Measurements from ENCODE around the gene C11orf54. TPM values are rescaled to one million over a fixed set of nuclear protein-coding genes. Genes with fewer than 3 reads are reported as not detected.

Gene C11orf54
- 26.4 and 29.6 TPM in 2 replicates for total RNA-seq (2014; rRNA removed; shearing (Covaris generic))
- 12.3 and 17.4 TPM in 2 replicates for polyA plus RNA-seq (2014; cell fraction: nucleus; rRNA removed)

DNA sequence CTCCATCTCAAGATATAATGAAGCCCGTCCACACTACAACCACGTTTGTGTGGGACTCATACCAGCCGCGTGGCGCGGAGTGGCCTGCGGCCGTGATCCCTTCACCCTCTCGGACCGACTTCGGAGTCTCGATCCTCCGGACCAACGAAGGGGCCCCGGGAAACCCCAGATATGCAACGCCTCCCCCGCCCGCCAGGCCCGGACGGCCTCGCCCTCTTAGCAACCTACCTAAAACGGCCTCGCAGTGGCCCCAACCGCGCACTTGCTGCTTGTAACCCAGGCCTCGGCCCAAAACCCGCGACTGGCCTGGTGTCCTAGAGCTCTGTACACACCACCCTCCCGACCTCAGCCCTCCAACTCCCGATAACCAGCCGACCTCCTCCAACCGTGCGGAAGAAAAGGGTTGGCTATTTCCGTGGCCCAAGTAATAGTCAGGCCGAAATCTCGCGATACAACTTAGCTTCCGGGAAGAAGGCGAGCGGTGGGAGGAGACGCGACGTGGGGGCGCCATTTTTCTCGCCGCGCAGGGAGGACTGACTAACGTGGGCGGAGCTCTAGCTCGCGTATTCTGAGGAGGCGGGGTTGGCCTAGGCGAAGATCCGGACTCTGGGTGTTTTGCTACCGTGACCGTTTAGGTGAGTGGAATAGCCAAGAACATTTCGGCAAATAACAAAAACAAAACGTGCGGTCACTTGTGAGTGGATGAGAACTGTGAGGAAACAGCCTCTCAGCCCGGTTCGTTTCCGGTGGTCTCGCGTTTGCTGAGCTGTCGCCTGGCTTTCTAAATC, at the start of gene C11orf54, which contains the start of gene TAF1D:
C11orf54 (plus strand) TSS at position 579 of the 788 bp plus-strand sequence. CDS start 5,722 bp downstream, outside the sequence.
TAF1D (minus strand) TSS at position 402 of the 788 bp plus-strand sequence. CDS start 2,191 bp downstream, outside the sequence.
- DNase-seq (ENCODE audit: extremely low read depth, low read depth): peak; percentile 97

GRCh38 chr11:93694109-93694508, 47.4 kb upstream of the C11orf54 start:
- DNase-seq (ENCODE audit: extremely low read depth, low read depth): no peak

DNA sequence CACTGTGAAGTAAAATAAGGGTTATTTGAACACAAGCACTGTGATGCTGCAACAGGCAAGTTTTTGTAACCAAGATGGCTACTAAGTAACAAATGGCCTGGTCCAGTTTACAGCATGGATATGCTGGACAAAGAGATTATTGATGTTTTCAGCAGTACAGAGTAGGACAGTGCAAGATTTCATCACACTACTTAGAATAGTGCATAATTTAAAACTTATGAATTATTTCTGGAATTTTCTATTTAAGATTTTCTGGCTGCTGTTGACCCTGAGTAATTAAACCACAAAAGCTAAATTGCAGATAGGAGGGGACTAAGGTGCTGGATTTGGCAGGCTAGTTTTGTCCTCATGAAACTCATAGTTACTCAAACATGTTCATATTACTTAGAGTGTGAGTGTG, 46.9 kb upstream of the C11orf54 start:
- no peak for DNase-seq (ENCODE audit: extremely low read depth, low read depth)

GRCh38 chr11:93697611-93698010, 43.9 kb upstream of the C11orf54 start:
- DNase-seq (ENCODE audit: extremely low read depth, low read depth): no peak

DNA sequence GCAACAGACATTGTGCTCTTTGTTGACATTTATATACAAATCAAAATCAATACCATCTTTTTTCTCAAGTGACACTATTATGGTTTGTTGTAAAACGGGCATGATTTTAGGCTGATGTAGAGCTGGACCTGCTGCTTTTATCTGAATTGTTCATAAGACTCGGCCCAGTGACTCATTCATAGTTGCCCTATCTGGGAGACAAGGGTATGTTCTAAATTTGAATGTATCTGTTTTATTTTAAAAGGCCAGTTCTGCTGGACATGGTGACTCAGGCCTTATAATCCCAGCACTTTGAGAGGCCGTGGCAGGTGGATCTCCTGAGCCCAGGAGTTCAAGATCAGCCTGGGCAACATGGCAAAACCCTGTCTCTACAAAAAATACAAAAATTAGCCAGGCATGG, 40.6 kb upstream of the C11orf54 start:
- DNase-seq (ENCODE audit: extremely low read depth, low read depth): no peak

GRCh38 chr11:93704237-93704636, 37.2 kb upstream of the C11orf54 start:
- no peak for DNase-seq (ENCODE audit: extremely low read depth, low read depth)

GRCh38 chr11:93710239-93710638, 31.2 kb upstream of the C11orf54 start:
- no peak for DNase-seq (ENCODE audit: extremely low read depth, low read depth)

DNA sequence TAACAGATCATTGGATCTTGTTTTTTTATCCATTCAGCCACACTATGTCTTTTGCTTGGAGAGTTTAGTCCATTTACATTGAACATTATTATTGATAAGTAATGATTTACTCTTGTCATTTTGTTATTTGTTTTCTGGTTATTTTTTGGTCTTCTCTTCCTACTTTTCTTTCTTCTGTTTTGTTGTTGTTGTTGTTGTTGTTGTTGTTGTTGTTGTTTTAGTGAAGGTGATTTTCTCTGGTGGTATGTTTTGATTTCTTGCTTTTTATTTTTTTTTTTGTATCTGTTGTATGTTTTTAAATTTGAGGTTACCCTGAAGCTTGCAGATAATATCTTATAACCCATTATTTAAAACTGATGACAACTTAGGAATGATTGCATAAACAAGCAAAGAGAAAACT, 28.8 kb upstream of the C11orf54 start:
- DNase-seq (ENCODE audit: extremely low read depth, low read depth): no peak

DNA sequence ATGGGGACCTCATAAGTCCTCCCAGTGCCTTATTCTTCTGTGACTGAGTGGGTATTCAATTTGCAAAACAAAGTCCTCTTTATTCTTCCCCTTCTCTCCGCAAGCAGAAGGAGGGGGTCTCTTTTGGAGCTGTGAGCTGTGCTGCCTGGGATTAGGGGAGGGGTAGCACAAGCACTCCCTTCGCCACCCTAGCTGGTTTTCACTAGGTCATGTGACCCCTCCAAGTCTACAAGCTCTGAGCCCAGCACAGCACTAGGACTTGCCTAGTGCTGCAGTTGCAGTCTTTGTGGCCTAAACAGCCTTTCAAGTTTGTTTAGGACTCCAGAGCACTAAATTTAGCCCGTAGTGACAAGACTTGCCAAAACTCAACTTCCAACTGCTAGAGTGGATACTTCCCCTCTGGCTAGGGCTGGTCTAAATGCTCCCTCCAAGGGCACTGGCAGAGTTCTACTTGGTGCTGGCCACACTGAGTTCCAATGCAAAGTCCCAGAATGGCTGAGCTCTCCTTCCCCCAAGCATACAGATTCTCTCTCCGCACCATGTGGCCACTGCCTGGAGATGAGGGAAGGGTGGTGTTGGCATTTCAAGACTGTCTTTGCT, 25.6 kb upstream of the C11orf54 start:
- DNase-seq (ENCODE audit: extremely low read depth, low read depth): no peak

- no peak for DNase-seq (ENCODE audit: extremely low read depth, low read depth)
Observed at GRCh38 chr11:93717501-93717900, 24.0 kb upstream of the C11orf54 start.

GRCh38 chr11:93718057-93718563, 23.4 kb upstream of the C11orf54 start:
- no peak for DNase-seq (ENCODE audit: extremely low read depth, low read depth)

GRCh38 chr11:93719310-93719709, 22.2 kb upstream of the C11orf54 start:
- DNase-seq (ENCODE audit: extremely low read depth, low read depth): no peak

DNA sequence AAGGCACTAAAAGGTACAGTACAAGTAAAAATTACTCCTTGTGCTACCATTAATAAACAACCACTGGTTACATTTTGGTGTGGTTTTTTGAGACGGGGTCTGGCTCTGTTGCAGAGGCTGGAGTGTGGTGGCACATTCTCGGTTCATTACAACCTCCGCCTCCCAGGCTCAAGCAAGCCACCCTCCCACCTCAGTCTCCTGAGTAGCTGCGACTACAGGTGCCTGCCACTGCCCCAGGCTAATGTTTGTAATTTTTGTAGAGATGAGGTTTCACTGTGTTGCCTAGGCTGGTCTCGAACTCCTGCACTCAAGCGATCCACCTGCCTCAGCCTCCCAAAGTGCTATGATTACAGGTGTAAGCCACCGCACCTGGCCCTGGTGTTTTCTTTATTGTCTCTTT, 20.9 kb upstream of the C11orf54 start:
- DNase-seq (ENCODE audit: extremely low read depth, low read depth): no peak

DNA sequence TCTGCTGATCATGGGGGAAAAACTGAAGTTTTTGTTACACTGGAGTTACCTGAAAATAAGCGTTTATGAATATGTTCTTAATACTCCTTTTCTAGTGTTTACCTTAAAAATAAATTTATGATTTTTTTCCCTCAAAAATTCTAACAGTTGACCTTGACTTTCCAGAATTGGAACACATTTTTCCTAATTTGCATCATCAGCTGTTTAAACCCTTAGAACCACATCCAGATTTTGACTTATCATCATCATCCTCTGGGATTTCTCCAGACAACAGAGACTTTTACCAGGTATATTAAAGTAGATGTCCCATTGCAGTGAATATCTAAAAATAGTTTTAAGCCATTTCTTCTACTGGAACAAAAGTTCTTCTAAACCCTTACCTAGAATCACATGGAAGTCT, 17.4 kb upstream of the C11orf54 start:
- no peak for DNase-seq (ENCODE audit: extremely low read depth, low read depth)

DNA sequence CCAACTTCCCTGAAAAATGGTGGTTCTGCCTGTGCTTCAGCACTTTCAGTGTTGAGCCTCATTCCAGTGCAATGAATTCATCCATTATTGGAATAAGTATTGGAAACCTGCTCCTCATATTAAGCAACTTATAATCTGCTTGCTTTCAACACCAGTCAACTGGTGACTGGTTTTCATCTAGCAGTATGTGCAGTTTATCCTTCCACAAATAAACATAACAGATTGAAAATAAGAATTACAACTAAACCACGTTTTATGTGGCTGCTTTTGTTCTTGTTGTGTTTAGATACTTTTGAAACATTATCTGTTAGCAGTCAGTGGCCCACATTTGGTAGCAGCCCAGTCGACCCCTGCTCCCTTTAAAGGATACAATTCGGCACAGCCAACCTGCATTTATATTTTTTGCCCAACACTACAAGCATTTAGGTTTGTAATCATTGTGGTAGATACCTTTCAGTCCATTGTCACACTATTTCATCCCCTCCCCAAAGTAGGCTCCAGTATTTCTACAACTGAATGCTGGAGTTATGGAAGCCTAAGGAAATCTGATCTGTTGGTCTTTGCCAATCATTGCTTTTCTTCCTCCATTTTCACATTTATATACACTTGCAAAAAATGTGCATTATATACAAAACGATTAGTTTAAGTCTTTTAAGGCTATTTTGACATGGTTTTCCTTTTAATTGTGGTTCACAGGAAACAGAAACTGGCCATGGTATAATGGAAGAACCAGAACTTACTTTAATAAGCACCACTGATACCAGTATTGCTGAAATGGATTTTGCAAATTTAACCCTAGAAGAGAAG, 13.3 kb upstream of the C11orf54 start:
- no peak for DNase-seq (ENCODE audit: extremely low read depth, low read depth)

DNA sequence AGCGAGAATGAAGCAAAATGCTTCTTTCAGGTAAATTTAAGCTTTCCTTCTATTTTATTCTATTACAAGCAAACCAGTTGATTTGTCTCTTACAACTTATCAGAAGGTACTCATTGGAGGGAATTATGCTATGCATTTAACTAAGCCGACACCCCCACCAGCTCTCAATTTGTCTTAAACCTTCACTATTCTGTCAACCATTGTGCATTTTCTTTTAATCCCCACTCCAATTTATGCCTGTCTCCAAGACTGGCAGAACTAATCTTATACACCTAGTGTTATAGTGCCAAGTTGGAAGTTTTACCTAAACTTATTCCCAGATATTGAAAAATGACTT, 12.7 kb upstream of the C11orf54 start:
- DNase-seq (ENCODE audit: extremely low read depth, low read depth): no peak

DNA sequence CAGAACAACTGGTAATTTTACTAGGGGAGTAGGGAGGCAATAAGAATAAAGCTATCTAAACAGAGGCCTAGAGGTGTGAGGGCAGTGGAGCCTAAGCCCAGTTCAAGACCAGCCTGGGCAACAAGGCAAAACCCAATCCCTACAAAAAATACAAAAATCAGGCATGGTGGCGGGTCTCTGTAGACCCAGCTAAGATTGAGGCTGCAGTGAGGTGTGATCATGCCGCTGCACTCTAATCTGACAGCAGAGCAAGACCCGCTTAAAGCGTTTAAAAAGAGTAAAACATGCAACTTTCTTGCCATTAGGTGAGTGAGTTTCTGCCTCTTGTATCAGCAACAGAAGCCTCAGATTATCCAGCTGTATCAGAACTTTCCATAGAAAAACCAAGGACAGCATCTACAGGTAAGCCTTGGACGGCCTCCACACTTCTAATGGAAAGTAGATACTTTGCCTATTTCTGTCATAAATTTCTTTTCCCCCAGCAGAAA, 12.3 kb upstream of the C11orf54 start:
- no peak for DNase-seq (ENCODE audit: extremely low read depth, low read depth)

DNA sequence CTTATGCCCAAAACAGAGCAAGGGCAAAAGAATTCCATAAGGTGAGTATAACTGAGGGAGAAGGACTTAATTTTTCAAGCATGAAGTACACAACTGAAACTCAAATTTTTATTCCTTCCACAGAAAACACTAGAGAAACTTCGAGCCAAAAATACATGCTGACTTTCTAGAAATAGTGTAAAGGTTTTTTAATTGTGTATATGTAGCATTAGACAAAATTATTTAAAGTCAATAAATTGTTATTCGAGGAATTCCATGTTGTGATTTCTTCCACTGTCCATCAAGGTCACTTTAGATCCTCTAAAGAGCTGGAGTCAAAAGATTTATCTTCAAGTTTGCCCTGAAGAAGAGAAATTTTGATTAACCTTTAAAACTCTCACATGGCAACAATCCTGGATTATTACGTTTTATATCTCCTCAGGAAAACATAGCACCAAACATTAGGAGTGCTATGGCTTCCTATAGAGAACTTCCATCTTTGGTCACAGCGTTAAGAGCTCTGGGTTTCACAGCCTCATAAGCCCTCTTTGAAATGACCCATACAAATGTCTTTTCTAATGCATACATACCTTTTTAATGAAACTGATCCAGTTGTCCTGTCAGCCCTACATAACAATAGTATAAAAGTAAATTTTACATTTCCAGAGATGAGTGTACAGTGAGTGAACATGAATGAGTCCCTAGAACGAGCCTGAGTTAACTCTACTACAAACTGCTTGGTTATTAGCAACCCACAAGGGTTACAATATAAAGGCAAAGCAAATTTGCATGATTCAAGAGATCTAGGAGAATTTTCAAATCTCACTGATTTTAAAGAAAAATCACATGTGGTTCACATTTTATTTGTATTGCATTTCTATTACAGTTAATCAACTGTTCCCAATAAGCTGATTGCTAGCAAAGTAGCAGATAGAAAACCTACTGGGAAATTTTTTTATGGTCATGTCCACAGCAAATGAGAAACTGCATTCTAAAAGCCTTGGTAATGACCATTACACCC, 11.1 kb upstream of the C11orf54 start:
- DNase-seq (ENCODE audit: extremely low read depth, low read depth): no peak

DNA sequence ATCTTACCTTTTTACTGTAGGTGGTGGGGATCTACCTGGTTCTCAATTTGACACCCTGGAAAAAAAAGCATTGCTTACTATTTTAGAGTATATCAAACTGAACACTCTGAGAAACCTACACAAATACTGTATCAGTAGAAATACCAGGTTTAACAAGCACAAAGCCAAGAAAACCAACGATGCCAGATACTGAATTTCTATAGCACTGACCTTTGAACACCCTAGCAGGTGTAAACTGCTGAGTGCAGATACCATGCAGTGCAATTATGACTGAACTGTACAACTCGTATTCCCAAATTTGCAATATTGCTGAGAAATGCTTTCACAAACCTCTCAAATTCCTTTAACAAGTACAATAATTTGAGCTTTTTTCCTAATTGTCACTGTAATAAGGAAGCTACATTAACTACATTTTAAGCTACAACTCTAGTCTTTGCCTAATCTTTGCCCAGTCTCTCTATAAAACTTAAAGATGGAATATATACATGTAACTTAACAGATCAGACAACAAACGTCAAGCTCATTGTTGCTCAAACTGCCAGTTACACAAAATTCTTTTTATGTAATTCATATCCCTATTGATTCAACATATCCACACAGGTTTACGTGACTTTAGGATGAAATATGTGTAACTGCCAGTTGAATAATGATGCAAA, 9.1 kb upstream of the C11orf54 start:
- no peak for DNase-seq (ENCODE audit: extremely low read depth, low read depth)

All from NCI-H460 (cell line).